Ectodermal cell (in vitro differentiated cells): ENCODE results near the gene ZDHHC8.

Source experiments
- H3K27ac ChIP-seq: 2 replicates; pipeline ENCODE4 v1.7.0; 2013; ENCODE audit warnings: mild to moderate bottlenecking, low read depth, low read length; ENCODE audit not compliant: insufficient read depth, poor library complexity, severe bottlenecking
- H3K27me3 ChIP-seq: 2 replicates; pipeline ENCODE4 v1.7.0; 2013; ENCODE audit warnings: mild to moderate bottlenecking, low read length; ENCODE audit not compliant: insufficient read depth, control insufficient read depth, poor library complexity, severe bottlenecking
- H3K36me3 ChIP-seq: one replicate; pipeline ENCODE4 v1.7.0; 2013; ENCODE audit warnings: low read length; ENCODE audit not compliant: control insufficient read depth, insufficient read depth
- H3K4me1 ChIP-seq: one replicate; pipeline ENCODE4 v1.7.0; 2013; ENCODE audit warnings: low read length; ENCODE audit not compliant: control insufficient read depth, insufficient read depth
- H3K4me3 ChIP-seq: 2 replicates; pipeline ENCODE4 v1.7.0; 2013; ENCODE audit warnings: low read depth, low read length, control low read depth; ENCODE audit not compliant: insufficient read depth
- H3K9me3 ChIP-seq: 2 replicates; pipeline ENCODE4 v1.7.0; 2013; ENCODE audit warnings: mild to moderate bottlenecking, low read length, moderate library complexity; ENCODE audit not compliant: control insufficient read depth
- WGBS, 2 experiments: methylation state at CpG; one replicate each; pipeline ENCODE4 v1.1.7; 2013; ENCODE audit warnings: missing lambda C conversion rate in 2 of 2; 5-methylcytosine and 5-hydroxymethylcytosine counted together

The ZDHHC8 gene

DNA sequence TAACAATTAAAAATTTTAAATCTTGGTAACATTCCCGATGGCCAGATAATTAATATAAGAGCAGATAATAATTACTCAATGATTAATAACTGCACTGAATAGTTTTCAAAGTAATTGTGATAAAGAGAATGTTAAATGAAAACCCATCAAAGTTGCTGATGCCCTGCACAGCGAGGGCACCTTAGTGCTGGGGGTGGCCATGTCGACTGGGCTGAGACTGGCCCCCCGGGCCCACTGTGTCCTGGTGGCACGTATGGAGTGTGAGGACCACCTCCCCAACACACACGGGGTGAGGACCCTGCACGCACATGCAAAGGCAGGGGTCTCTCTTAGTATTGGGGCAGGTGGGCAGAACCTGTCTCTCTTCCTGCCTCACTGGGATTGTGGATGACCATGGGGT, 34.3 kb downstream of the ZDHHC8 start:
- WGBS, 2 experiments: 91 to 93% methylated on average over 6 of the region's 7 CpGs
- Histone ChIP-seq H3K4me1 (no peaks in the 10 kb centered on the region), H3K4me3 (no peak overlapping the region), H3K27ac (no peak overlapping the region), H3K9me3 (no peaks in the 10 kb centered on the region), H3K27me3 (no peaks in the 10 kb centered on the region), H3K36me3 (no peaks in the 10 kb centered on the region)

DNA sequence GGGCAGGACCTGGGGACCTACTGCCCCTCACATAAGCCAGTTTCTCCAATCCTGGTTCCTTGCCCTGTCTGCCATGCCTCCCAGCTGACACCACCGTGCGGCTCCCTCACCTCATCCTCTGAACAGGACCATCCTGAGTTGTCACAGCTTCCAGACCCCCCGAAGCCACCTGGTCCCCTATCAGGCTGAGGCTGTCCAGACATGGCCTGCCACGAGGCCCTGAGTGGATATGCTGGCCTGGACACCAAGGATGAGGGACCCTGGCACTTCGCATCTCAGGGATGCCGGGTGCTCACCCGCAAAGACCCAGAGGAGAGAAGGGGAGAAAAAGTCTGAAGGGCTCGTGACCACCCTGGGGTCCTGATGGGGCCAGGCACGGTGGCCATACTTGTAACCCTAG, 35.1 kb downstream of the ZDHHC8 start:
- Histone ChIP-seq H3K27me3 (no peaks in the 10 kb centered on the region), H3K4me1 (no peaks in the 10 kb centered on the region), H3K27ac (no peak overlapping the region), H3K36me3 (no peaks in the 10 kb centered on the region), H3K4me3 (no peak overlapping the region), H3K9me3 (no peaks in the 10 kb centered on the region)
- WGBS, 2 experiments: 93% methylated on average over 9 of the region's 9 CpGs

DNA sequence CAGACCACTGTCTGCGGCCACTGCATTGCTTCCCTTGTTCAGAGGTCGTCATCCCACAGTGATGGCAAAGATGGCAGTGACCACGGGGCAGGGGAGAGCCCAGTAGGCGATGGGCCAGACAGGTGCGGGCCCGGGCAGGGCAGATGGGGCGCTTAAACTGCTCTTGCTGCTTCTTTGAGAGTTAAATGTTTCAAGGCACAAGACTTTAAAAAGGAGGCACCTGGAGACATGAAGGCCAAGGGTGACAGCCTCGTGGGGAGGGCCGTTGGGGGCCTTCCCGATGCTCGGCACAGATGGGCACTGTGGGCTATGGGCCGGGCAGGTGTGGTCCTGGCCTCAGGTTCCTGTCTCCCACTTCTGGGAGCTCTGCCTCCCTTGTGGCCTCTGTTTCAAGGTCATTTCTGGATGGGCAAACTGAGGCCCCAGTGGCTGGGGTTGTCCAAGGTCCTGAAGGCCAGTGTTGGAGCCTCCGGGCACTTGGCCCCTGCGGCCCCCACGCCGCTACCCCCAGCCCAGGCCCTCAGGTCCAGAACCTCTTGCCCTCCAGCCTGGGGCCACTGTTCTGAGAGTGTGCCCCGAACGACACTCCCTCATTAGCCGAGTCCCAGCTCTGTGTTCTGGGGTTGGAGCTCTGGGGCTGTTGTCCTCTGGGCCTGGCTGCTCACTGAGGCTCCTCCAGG, 36.2 kb downstream of the ZDHHC8 start:
- 81% methylated on average over 19 of the region's 19 CpGs for WGBS, 2 experiments
- Histone ChIP-seq H3K4me1 (no peaks in the 10 kb centered on the region), H3K9me3 (no peaks in the 10 kb centered on the region), H3K27me3 (no peaks in the 10 kb centered on the region), H3K27ac (no peak overlapping the region), H3K36me3 (no peaks in the 10 kb centered on the region), H3K4me3 (no peak overlapping the region)

DNA sequence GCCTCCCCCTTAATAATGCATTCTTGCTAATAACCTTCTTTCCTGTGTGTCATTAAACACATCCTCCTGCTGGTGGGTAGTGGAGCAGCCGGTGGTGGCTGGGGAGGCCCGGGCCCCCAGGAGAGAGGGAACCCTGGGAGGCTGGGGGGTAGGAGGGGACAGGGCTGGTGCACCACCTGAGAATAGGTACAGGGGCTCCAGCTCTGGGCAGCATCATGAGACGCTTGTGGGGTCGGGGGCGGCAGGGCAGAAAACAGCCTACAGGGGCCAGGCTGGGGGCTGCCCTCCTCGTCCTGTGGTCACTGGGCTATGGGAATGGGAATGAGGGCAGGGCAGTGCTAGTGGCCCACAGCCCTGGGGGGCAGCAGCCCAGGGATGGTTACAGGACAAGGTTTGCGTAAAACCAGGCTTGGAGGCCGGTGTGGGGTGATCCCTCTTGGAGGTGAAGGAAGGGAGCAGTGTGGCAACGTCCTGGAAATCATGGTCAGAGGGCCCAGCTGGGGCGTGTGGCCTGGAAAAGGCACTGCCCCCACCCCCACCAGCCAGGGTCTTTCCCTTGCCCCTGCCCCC, 37.7 kb downstream of the ZDHHC8 start:
- H3K27ac ChIP-seq: no peak overlapping the region
- H3K36me3 ChIP-seq: no peaks in the 10 kb centered on the region
- no peaks in the 10 kb centered on the region for H3K27me3 ChIP-seq
- H3K9me3 ChIP-seq: no peaks in the 10 kb centered on the region
- peaks cover 12% of the 10 kb centered on the region for H3K4me1 ChIP-seq
- WGBS, 2 experiments: 83% methylated on average over 10 of the region's 10 CpGs
- no peak overlapping the region for H3K4me3 ChIP-seq

DNA sequence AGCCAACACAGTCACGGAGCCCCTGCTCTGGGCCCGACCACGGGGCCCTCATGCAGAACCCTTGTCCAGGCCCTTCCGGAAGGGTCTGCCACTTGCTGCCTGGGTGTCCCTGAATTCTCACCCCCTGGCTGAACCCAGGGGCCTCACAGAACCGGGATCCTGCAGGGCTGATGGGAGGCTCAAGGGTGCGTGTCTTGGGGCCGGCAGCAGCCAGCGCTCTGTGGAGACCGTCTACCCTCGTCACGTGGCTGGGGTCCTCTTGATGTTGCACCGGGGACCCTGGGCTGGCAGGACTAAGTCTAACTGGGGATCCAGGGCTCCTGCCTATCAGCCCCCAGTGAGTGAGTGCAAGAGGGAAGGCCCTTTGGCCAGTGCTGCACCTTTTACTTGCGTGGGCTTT, 38.6 kb downstream of the ZDHHC8 start:
- 89 to 91% methylated on average over 13 of the region's 13 CpGs for WGBS, 2 experiments
- Histone ChIP-seq H3K27me3 (no peaks in the 10 kb centered on the region), H3K4me3 (no peak overlapping the region), H3K9me3 (no peaks in the 10 kb centered on the region), H3K4me1 (peaks cover 16% of the 10 kb centered on the region), H3K36me3 (no peaks in the 10 kb centered on the region), H3K27ac (no peak overlapping the region)

DNA sequence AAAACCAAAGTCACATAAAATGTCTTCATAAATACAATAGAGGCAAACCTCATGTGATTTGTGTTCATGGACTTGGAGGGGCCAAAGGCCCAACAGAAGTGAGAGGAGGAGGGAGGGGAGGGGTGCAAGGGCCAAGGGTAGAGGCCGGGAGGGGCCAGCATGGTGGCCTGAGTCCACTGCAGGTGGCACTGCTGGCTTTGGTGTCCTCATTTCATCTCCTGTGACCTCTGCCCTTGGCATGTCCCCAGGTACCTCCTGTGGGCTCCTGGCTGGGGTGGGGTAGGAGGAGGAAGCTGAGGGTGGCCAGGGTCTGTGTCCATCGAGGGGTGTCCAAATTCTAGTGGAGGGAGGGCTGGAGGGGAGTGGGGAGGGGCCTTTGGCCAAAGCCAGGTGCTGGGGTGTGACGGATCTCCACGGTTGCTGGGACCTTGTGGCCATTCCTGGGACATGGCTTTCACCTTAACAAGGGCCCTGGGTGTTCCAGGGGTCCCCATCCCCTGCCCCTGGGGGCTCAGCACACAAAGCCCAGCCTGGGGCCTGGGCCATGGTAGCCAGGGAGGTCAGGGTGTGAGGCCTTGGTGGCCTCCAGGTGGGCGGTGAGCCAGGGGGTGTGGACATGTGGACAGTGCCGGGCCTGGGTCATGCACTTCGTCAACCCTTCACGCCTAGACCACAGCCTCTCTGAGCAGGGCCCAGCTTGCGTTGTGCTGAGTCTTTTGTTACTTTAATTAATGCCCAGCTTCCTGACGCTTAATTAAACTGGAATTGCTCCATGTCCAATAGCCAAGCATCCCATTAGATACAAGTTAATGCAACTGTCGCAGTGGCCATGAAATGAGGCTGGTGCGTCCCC, 39.9 kb downstream of the ZDHHC8 start:
- Histone ChIP-seq H3K36me3 (no peaks in the 10 kb centered on the region), H3K9me3 (no peaks in the 10 kb centered on the region), H3K4me3 (no peak overlapping the region), H3K4me1 (peaks cover 16% of the 10 kb centered on the region), H3K27ac (no peak overlapping the region), H3K27me3 (no peaks in the 10 kb centered on the region)
- 95% methylated on average over 12 of the region's 12 CpGs for WGBS, 2 experiments

DNA sequence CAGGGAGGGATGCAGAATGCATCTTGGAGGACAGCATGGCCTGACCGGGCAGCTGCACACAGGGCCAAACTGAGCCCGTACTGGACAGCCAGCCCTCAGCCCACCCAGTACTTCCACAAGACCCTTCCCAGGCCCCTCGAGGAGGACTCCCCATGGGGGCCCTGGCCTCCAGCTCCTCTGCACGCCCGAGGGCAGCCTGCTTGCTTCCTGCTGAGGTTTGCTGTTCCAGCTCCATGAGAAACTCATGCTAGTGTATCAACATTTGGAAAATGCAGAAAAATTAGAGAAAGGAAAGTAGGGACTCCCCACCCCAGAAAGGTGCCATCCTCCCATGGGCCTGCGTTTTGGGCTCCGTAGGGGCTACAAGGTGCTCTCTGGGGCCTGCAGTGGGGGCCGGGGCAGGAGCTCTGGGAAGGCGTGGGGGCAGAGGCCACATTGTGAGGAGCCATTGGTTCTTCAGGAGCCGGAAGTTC, 40.6 kb downstream of the ZDHHC8 start:
- H3K27ac ChIP-seq: no peak overlapping the region
- H3K4me3 ChIP-seq: no peak overlapping the region
- peaks cover 16% of the 10 kb centered on the region for H3K4me1 ChIP-seq
- no peaks in the 10 kb centered on the region for H3K27me3 ChIP-seq
- 95% methylated on average over 10 of the region's 10 CpGs for WGBS, 2 experiments
- no peaks in the 10 kb centered on the region for H3K9me3 ChIP-seq
- no peaks in the 10 kb centered on the region for H3K36me3 ChIP-seq

DNA sequence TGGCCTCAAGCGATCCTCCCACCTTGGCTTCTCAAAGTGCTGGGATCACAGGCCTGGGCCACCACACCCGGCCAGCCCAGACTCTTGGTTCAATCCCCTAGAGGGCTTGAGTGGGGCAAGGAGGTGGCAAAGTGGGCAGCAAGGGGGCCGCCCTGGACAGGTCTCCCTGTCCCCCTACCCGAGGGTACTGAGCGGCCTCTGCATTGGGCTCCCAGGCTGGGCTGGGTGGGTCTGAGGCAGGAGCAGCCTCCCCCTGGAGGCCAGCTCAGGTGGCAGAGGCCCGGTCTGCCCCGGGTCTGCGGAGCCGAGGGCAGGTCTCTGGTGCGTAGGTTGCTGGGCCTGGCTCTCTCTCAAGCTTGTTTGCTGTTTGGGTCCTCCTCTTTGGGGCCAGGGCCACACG, 41.6 kb downstream of the ZDHHC8 start:
- 89 to 91% methylated on average over 11 of the region's 11 CpGs for WGBS, 2 experiments
- H3K27ac ChIP-seq: no peak overlapping the region

DNA sequence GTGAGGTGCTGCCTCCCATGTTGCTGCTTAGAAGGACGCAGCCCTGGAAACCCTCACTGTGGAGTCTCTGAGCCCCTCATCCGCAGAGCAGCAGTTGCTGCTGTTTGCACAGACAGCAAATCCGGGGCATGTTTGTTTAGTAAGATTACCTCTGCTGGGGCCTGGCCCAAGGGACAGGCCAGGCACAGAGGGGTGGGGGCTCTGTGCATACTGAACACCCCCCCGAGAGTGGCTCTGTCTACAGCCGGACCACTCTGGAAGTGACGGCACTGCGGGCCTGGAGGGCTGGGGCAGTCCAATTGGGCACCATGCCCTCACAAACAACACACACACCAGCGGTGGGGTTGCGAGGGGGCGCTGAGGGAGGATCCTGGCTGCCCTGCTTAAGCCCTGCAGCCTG, 42.2 kb downstream of the ZDHHC8 start:
- Histone ChIP-seq H3K27ac (no peak overlapping the region), H3K4me1 (peaks cover 19% of the 10 kb centered on the region), H3K36me3 (no peaks in the 10 kb centered on the region), H3K27me3 (no peaks in the 10 kb centered on the region), H3K4me3 (no peak overlapping the region), H3K9me3 (no peaks in the 10 kb centered on the region)
- 82 to 84% methylated on average over 10 of the region's 10 CpGs for WGBS, 2 experiments

More for the DNA sequence above, 41.6 kb downstream of the ZDHHC8 start:
- H3K4me1 ChIP-seq: peaks cover 19% of the 10 kb centered on the region
- no peaks in the 10 kb centered on the region for H3K36me3 ChIP-seq
- H3K4me3 ChIP-seq: no peak overlapping the region
- no peaks in the 10 kb centered on the region for H3K27me3 ChIP-seq
- no peaks in the 10 kb centered on the region for H3K9me3 ChIP-seq
